IPS DF 4.7 (cell line): ENCODE results near the gene MAP4K3.
"Not testable (repeated sequence)": the region's sequence is repeated elsewhere in the genome, so short reads cannot be mapped to it uniquely, and the experiment has no call there.

Experiments used
- DNase-seq: peaks from one replicate; pipeline ENCODE4 v3.0.0-alpha.2; 2013; ENCODE audit warnings: low spot score; ENCODE audit errors: extremely low read depth

MAP4K3 gene

GRCh38 chr2:39306626-39307025 lies 130.5 kb downstream of the MAP4K3 start:
- DNase-seq, result no peak

GRCh38 chr2:39304729-39305128 lies 132.4 kb downstream of the MAP4K3 start:
- DNase-seq, result no peak

GRCh38 chr2:39304200-39304599 lies 132.9 kb downstream of the MAP4K3 start:
- no peak for DNase-seq

GRCh38 chr2:39301352-39301751 lies 135.7 kb downstream of the MAP4K3 start:
- DNase-seq, result no peak

GRCh38 chr2:39300044-39300978 lies 136.8 kb downstream of the MAP4K3 start:
- no peak for DNase-seq

GRCh38 chr2:39290433-39290832 lies 146.7 kb downstream of the MAP4K3 start:
- DNase-seq, result no peak

GRCh38 chr2:39289609-39290008 lies 147.5 kb downstream of the MAP4K3 start:
- no peak for DNase-seq

- DNase-seq, result no peak
These were observed 153.5 kb downstream of the MAP4K3 start for GRCh38 chr2:39283561-39283960.

GRCh38 chr2:39281391-39281790 lies 155.7 kb downstream of the MAP4K3 start:
- no peak for DNase-seq

- DNase-seq, result no peak
These were observed 162.1 kb downstream of the MAP4K3 start for GRCh38 chr2:39275016-39275415.

- DNase-seq, result no peak
These were observed 167.1 kb downstream of the MAP4K3 start for GRCh38 chr2:39269941-39270340.

GRCh38 chr2:39266916-39267434 lies 170.1 kb downstream of the MAP4K3 start:
- DNase-seq, result no peak

- DNase-seq, result no peak
These were observed 170.8 kb downstream of the MAP4K3 start for GRCh38 chr2:39266139-39266805.

GRCh38 chr2:39265315-39265714 lies 171.8 kb downstream of the MAP4K3 start:
- DNase-seq, result no peak

GRCh38 chr2:39264733-39265132 lies 172.4 kb downstream of the MAP4K3 start:
- no peak for DNase-seq

GRCh38 chr2:39260087-39260486 lies 177.0 kb downstream of the MAP4K3 start:
- DNase-seq, result no peak

- no peak for DNase-seq
These were observed 181.0 kb downstream of the MAP4K3 start for GRCh38 chr2:39256040-39256439.

GRCh38 chr2:39252888-39253518 lies 184.1 kb downstream of the MAP4K3 start:
- DNase-seq, result no peak

- DNase-seq, result no peak
These were observed 189.5 kb downstream of the MAP4K3 start for GRCh38 chr2:39247512-39248043.

GRCh38 chr2:39246382-39246980 lies 190.6 kb downstream of the MAP4K3 start:
- no peak for DNase-seq

GRCh38 chr2:39244963-39245625 lies 192.0 kb downstream of the MAP4K3 start:
- not testable (repeated sequence) for DNase-seq
